ENCODE measurements around the gene SPATA4. TPM values are rescaled to one million over a fixed set of nuclear protein-coding genes. Genes with fewer than 3 reads are reported as not detected.

Gene SPATA4
- total and polyA plus RNA-seq, 2 of the 4 experiments (the other 2 are of a cell fraction) = under 0.01 to 0.09 TPM

- Histone ChIP-seq H2AK9ac (replicated peaks; ENCODE audit: low read depth, low read length, poor library complexity) (no peak overlapping the region), H4K8ac (ENCODE audit: low read depth in 2 of 2, low read length in 2 of 2) (peak overlapping the region in 1 of 2 experiments; percentile 32; a peak in 1 of 4 replicates), H4K5ac (ENCODE audit: low read depth, low read length) (no peak overlapping the region; the same call in 1 of the 2 replicates), H3K4me2 (ENCODE audit: low read depth, low read length) (0 out of 2 replicates have a peak overlapping the region, but pooled peaks have one; percentile 12), H3K27me3 (ENCODE audit: control insufficient read depth, insufficient read depth, low read length) (no peaks in the 10 kb centered on the region), H4K91ac (ENCODE audit: insufficient read depth, low read depth, low read length) (0 out of 2 replicates have a peak overlapping the region, but pooled peaks have one; percentile 4), H3K9me3 (ENCODE audit: control insufficient read depth, insufficient read depth, low read length) (no peaks in the 10 kb centered on the region), H3K4me3 (ENCODE audit: insufficient read depth, low read depth, low read length) (no peak overlapping the region), H3K27ac (ENCODE audit: insufficient read depth, low read length) (no peak overlapping the region), H2BK15ac (ENCODE audit: low read depth, low read length) (peak overlapping the region; percentile 33; the same call in 1 of the 3 replicates), H2BK5ac (ENCODE audit: low read depth, low read length, poor library complexity, severe bottlenecking) (peak overlapping the region; percentile 72), H3K79me1 (ENCODE audit: low read depth in 1 of 2, low read length in 2 of 2) (no peaks in the 10 kb centered on the region), H3K36me3 (ENCODE audit: control insufficient read depth, insufficient read depth, low read length) (no peaks in the 10 kb centered on the region), H2BK120ac (ENCODE audit: low read depth, low read length) (peak overlapping the region; percentile 50; the same call in 1 of the 2 replicates), H3K9me1 (ENCODE audit: insufficient read depth, low read length) (0 out of 2 replicates have a peak, but pooled peaks cover 5% of the 10 kb centered on the region), H3K18ac (ENCODE audit: low read depth, low read length) (peak overlapping the region; percentile 81; the same call in 1 of the 2 replicates), H2BK20ac (ENCODE audit: low read depth, low read length) (peak overlapping the region; percentile 73; the same call in 1 of the 2 replicates), H3K14ac (replicated peaks; ENCODE audit: low read depth, low read length) (no peak overlapping the region; the same call in 1 of the 2 replicates), H2AK5ac (ENCODE audit: low read depth, low read length) (peak overlapping the region; percentile 18; the same call in 1 of the 2 replicates), H4K20me1 (ENCODE audit: insufficient read depth, low read length) (no peaks in the 10 kb centered on the region), H2AFZ (replicated peaks; ENCODE audit: low read length, poor library complexity) (peak overlapping the region; percentile 74), H3K56ac (ENCODE audit: extremely low read depth, insufficient read depth, low read length) (0 out of 2 replicates have a peak overlapping the region, but pooled peaks have one; percentile 8), H3K23ac (ENCODE audit: low read depth, low read length) (no peak overlapping the region; the same call in 1 of the 2 replicates), H3K4ac (ENCODE audit: low read depth, low read length) (peak overlapping the region; percentile 0; the same call in 1 of the 2 replicates), H3K9ac (ENCODE audit: low read depth, low read length) (no peak overlapping the region), H3K4me1 (ENCODE audit: control insufficient read depth, insufficient read depth, low read length) (peaks cover 17% of the 10 kb centered on the region)
- POLR2A ChIA-PET (ENCODE audit: unreplicated experiment) = interaction anchor here (0.6 kb wide), 1 partner anchor 13 kb away, joined by 3 read pairs; no protein-coding TSS in a partner anchor
- 74% methylated on average over 5 of the region's 11 CpGs; no CpG with 5 or more reads in 1 of the 2 experiments for WGBS, 2 experiments (ENCODE audit: extremely low coverage in 2 of 2, insufficient read length in 1 of 2)
- dilution Hi-C loops (cut with HindIII; ENCODE audit: low sequenced_read_pairs, unreplicated experiment) (no loop called here), intact Hi-C loops (cut with micrococcal nuclease) (loop anchor here (5.0 kb wide), 1 partner anchor 38 kb away; no protein-coding TSS in a partner anchor), in situ Hi-C loops (cut with MboI; ENCODE audit: low sequenced_read_pairs) (loop anchor here (10.0 kb wide), 1 partner anchor 85 kb away; no protein-coding TSS in a partner anchor)
- no TSS peak for BruUV-seq (replicated peaks)
- no peak for TF ChIP-seq NFE2L2 (IDR thresholded peaks at IDR 0.05; ENCODE audit: low read depth, low read length)
- TF ChIP-seq CEBPB (IDR thresholded peaks at IDR 0.05; ENCODE audit: low read depth, low read length) = no peak
- TF ChIP-seq CTCF (conservative IDR thresholded peaks at IDR 0.05; ENCODE audit: low read depth, low read length) = no peak
- no peak for TF ChIP-seq POLR2A (IDR thresholded peaks at IDR 0.05; ENCODE audit: low read depth, low read length)
- no peak for TF ChIP-seq CHD1 (IDR thresholded peaks at IDR 0.05; ENCODE audit: low read depth, low read length)
- no peak for TF ChIP-seq SMC3 (IDR thresholded peaks at IDR 0.05; ENCODE audit: low read depth, low read length)
- TF ChIP-seq RCOR1 (IDR thresholded peaks at IDR 0.05; ENCODE audit: insufficient replicate concordance, low read length) = no peak
- TF ChIP-seq FOS (IDR thresholded peaks at IDR 0.05; ENCODE audit: low read depth, low read length) = no peak
- no peak for TF ChIP-seq ELK1 (IDR thresholded peaks at IDR 0.05; ENCODE audit: borderline replicate concordance, low read depth, low read length)
- CTCF ChIA-PET = no interaction called here
- DNase-seq (peak; percentile 49), ATAC-seq (ENCODE audit: low read depth) (peak; percentile 19; the same call in 1 of the 2 replicates)
Observed at GRCh38 chr4:176189891-176190795, 5.2 kb downstream of the SPATA4 start.
